PC-3 (cell line): Measurements from ENCODE around the gene AKAP13. TPM values are rescaled to one million over a fixed set of nuclear protein-coding genes. Genes with fewer than 3 reads are reported as not detected.
"Not testable (repeated sequence)": the region's sequence is repeated elsewhere in the genome, so short reads cannot be mapped to it uniquely, and the experiment has no call there.

Source experiments
- ATAC-seq: fragments of 200-7000 bp; cut with Tn5 transposase; 2 replicates; pipeline ENCODE4 v1.9.1; 2020; ENCODE audit warnings: mild to moderate bottlenecking, moderate library complexity
- BruUV-seq: library from RNA; stranded (reverse); fragments of 400-500 nt; replicated peaks from 2 replicates; lab custom pipeline; 2021; lab: Mats Ljungman, UMichigan
- CTCF ChIA-PET: fragments of 300-600 bp; sonication (Branson Sonifier 250); formaldehyde crosslinking; loops from one replicate; lab custom pipeline; 2022; ENCODE audit warnings: antibody characterized with exemption; lab: Charles Lee
- POLR2A ChIA-PET: fragments of 300-600 bp; sonication (Branson Sonifier 250); formaldehyde crosslinking; loops from one replicate; lab custom pipeline; 2022; ENCODE audit warnings: antibody characterized with exemption; ENCODE audit not compliant: unreplicated experiment; lab: Charles Lee
- DNase-seq: peaks from one replicate; pipeline ENCODE4 v3.0.0-alpha.2; 2015
- H2AFZ ChIP-seq: fragments of 300-600 bp; sonication (generic); 2 replicates; pipeline ENCODE4 v1.6.0; 2016; ENCODE audit warnings: antibody characterized with exemption, low read length
- H3F3A ChIP-seq: fragments of 300-600 bp; sonication (generic); one replicate; pipeline ENCODE4 v1.6.0; 2017; ENCODE audit warnings: antibody characterized with exemption, low read length, control low read depth, mild to moderate bottlenecking; ENCODE audit not compliant: unreplicated experiment
- H3K27ac ChIP-seq: fragments of 300-600 bp; sonication (generic); 2 replicates; pipeline ENCODE4 v1.5.1; 2016; ENCODE audit warnings: mild to moderate bottlenecking, low read length
- H3K27me3 ChIP-seq: fragments of 300-600 bp; sonication (generic); 2 replicates; pipeline ENCODE4 v1.6.1; 2016; ENCODE audit warnings: low read length, mixed read lengths
- H3K36me3 ChIP-seq: fragments of 300-600 bp; sonication (generic); 2 replicates; pipeline ENCODE4 v1.6.1; 2016; ENCODE audit warnings: low read depth, mixed run types, low read length, mixed read lengths
- H3K4me1 ChIP-seq: fragments of 300-600 bp; sonication (generic); 2 replicates; pipeline ENCODE4 v1.5.1; 2016; ENCODE audit warnings: low read length; ENCODE audit not compliant: insufficient read depth
- H3K4me2 ChIP-seq: fragments of 300-600 bp; sonication (generic); 2 replicates; pipeline ENCODE4 v1.6.0; 2016; ENCODE audit warnings: low read length
- H3K4me3 ChIP-seq: fragments of 300-600 bp; sonication (generic); 2 replicates; pipeline ENCODE4 v1.5.1; 2016; ENCODE audit warnings: mild to moderate bottlenecking, low read length, mixed read lengths
- H3K79me2 ChIP-seq: fragments of 300-600 bp; sonication (generic); 2 replicates; pipeline ENCODE4 v1.6.1; 2017; ENCODE audit warnings: low read length, mixed read lengths
- H3K9ac ChIP-seq: fragments of 300-600 bp; sonication (generic); 2 replicates; pipeline ENCODE4 v1.6.0; 2016; ENCODE audit warnings: mild to moderate bottlenecking, low read length
- H3K9me2 ChIP-seq: fragments of 300-600 bp; sonication (generic); replicated peaks from 2 replicates; pipeline ENCODE4 v1.6.1; 2016; ENCODE audit warnings: mixed run types, low read length, mixed read lengths
- H3K9me3 ChIP-seq: fragments of 300-600 bp; sonication (generic); 2 replicates; pipeline ENCODE4 v1.6.1; 2016; ENCODE audit warnings: low read length, mixed read lengths
- H4K20me1 ChIP-seq: fragments of 300-600 bp; sonication (generic); 2 replicates; pipeline ENCODE4 v1.6.1; 2016; ENCODE audit warnings: low read length, mixed read lengths
- EZH2 ChIP-seq: fragments of 300-600 bp; sonication (generic); IDR thresholded peaks from one replicate; pipeline ENCODE4 v1.6.1; 2017; ENCODE audit warnings: antibody characterized with exemption, mild to moderate bottlenecking, low read length; ENCODE audit not compliant: unreplicated experiment
- EZH2phosphoT487 ChIP-seq: fragments of 300-600 bp; sonication (generic); IDR thresholded peaks from 2 replicates; pipeline ENCODE4 v1.6.1; 2018; ENCODE audit warnings: mild to moderate bottlenecking, antibody characterized with exemption, low read length, borderline replicate concordance
- intact Hi-C: fragments of 100-400 bp; cut with micrococcal nuclease; formaldehyde crosslinking; loops from 2 replicates; pipeline ENCODE4 v1.9.0; 2023
- total RNA-seq: library from RNA; depleted of rRNA; stranded (reverse); fragments of >200 nt; gene quantifications from 2 replicates; pipeline ENCODE4 v1.2.3, GENCODE V29; 2014
- TF ChIP-seq, protein P1 (sequence below): fragments of 300-600 bp; sonication (generic); conservative IDR thresholded peaks from 2 replicates; pipeline ENCODE4 v1.5.1; 2017; ENCODE audit warnings: antibody characterized with exemption, low read depth, mild to moderate bottlenecking, low read length

AKAP13 gene
- total RNA-seq, 1 experiment from 2014 or later = 36.8 TPM

DNA sequence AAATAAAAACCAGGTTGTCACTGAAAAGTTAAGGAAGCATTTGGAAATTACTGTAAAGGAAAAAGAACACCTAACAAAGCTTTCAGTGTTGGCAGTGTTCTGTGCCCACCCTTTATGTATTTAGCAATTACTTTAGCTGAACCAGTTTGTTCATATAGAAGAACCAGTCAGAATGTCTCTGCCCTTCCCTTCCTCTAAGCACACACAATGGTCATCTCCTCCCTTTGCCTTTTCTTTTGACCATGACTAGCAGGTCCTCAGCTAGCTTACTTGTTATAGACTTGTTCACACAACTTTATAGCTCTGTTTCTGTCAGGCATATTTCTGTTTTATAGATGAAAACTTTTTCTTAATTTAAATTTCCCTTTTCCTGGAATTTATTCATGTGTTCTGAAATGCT, 59.6 kb downstream of the AKAP13 start:
- Histone ChIP-seq H3K27me3 (no peaks in the 10 kb centered on the region), H2AFZ (no peak overlapping the region), H3K9ac (no peak overlapping the region), H3K4me1 (peaks cover 26% of the 10 kb centered on the region), H3K9me2 (no peaks in the 10 kb centered on the region), H3K4me3 (no peak overlapping the region), H3K79me2 (peaks cover 40% of the 10 kb centered on the region), H4K20me1 (0 out of 2 replicates have a peak, but pooled peaks cover 6% of the 10 kb centered on the region), H3K4me2 (no peak overlapping the region), H3K27ac (no peak overlapping the region), H3K9me3 (no peaks in the 10 kb centered on the region), H3K36me3 (no peaks in the 10 kb centered on the region), H3F3A (no peaks in the 10 kb centered on the region)
- DNase-seq (peak; percentile 15), ATAC-seq (no peak; the same call in 1 of the 2 replicates)
- BruUV-seq = no TSS peak
- CTCF ChIA-PET = no interaction called here
- TF ChIP-seq EZH2phosphoT487 (no peak), EZH2 (no peak)
- TF ChIP-seq, protein P1, sequence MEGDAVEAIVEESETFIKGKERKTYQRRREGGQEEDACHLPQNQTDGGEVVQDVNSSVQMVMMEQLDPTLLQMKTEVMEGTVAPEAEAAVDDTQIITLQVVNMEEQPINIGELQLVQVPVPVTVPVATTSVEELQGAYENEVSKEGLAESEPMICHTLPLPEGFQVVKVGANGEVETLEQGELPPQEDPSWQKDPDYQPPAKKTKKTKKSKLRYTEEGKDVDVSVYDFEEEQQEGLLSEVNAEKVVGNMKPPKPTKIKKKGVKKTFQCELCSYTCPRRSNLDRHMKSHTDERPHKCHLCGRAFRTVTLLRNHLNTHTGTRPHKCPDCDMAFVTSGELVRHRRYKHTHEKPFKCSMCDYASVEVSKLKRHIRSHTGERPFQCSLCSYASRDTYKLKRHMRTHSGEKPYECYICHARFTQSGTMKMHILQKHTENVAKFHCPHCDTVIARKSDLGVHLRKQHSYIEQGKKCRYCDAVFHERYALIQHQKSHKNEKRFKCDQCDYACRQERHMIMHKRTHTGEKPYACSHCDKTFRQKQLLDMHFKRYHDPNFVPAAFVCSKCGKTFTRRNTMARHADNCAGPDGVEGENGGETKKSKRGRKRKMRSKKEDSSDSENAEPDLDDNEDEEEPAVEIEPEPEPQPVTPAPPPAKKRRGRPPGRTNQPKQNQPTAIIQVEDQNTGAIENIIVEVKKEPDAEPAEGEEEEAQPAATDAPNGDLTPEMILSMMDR = no peak
- POLR2A ChIA-PET = interaction anchor here (0.5 kb wide), 1 partner anchor 60 kb away, joined by 4 read pairs; the partner anchor contains the start of gene AKAP13
- intact Hi-C loops = no loop called here

DNA sequence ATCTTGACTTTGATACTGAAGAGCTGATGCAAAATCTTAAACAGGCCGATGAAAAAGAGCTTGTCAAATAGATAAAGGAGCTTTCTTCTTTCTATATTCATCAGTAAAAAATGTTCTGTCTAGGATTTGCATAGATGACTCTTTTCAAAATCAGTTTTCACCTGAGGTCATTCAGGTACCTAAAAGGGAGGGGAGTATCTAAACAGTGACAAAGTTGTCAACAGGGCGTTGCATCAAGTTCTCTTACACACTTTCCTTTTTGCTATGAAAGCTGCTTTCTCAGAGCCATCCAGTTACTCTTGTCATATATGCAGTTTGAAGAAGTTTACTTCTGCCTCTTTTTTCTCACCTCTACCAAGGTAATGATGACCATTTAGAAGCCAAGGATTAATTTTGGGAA, 60.0 kb downstream of the AKAP13 start:
- Histone ChIP-seq H3K27ac (no peak overlapping the region), H3K9me2 (no peaks in the 10 kb centered on the region), H3K4me1 (peaks cover 27% of the 10 kb centered on the region), H3K36me3 (no peaks in the 10 kb centered on the region), H3K4me2 (no peak overlapping the region), H3K9me3 (no peaks in the 10 kb centered on the region), H4K20me1 (0 out of 2 replicates have a peak, but pooled peaks cover 6% of the 10 kb centered on the region), H3K27me3 (no peaks in the 10 kb centered on the region), H3F3A (no peaks in the 10 kb centered on the region), H2AFZ (no peak overlapping the region), H3K79me2 (peaks cover 45% of the 10 kb centered on the region), H3K9ac (no peak overlapping the region), H3K4me3 (no peak overlapping the region)
- ChIA-PET POLR2A (interaction anchor here (0.5 kb wide), 1 partner anchor 60 kb away, joined by 4 read pairs; the partner anchor contains the start of gene AKAP13), CTCF (no interaction called here)
- BruUV-seq = no TSS peak
- ATAC-seq (no peak), DNase-seq (no peak)
- intact Hi-C loops = no loop called here
- TF ChIP-seq, protein P1 = no peak
- TF ChIP-seq EZH2 = no peak
- no peak for TF ChIP-seq EZH2phosphoT487

DNA sequence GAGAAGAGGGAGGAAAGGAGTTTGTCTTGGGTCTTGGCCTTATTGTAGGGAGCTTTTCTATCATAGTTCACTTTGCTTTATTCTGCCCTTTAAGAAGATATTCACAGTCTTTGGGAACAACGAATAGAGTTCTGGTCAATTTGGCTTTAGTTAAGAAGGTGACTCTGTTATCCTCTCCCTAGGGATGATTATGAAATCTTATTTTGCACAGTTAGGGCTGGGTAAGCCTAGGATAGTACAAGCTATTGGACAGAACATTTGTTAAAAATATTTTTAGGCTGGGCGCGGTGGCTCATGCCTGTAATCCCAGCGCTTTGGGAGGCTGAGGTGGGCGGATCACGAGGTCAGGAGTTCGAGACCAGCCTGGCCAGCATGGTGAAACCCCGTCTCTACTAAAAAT, 61.5 kb downstream of the AKAP13 start:
- H3K4me3 ChIP-seq, POLR2A ChIA-PET, H3K9me2 ChIP-seq, H3K27ac ChIP-seq, H3F3A ChIP-seq, H4K20me1 ChIP-seq, H3K4me2 ChIP-seq, intact Hi-C loops, H3K27me3 ChIP-seq, H3K9me3 ChIP-seq, ATAC-seq, H3K9ac ChIP-seq, BruUV-seq, DNase-seq, H2AFZ ChIP-seq, CTCF ChIA-PET, H3K36me3 ChIP-seq: not testable (repeated sequence)
- peaks cover 58% of the 10 kb centered on the region for H3K79me2 ChIP-seq
- peaks cover 27% of the 10 kb centered on the region for H3K4me1 ChIP-seq
